ELF-1 (cell line): ENCODE measurements around the gene ANGPTL2.
"Not testable (repeated sequence)": the region's sequence is repeated elsewhere in the genome, so short reads cannot be mapped to it uniquely, and the experiment has no call there.

ENCODE experiments used
- DNase-seq: peaks from one replicate; pipeline ENCODE4 v3.0.0-alpha.2; 2016; ENCODE audit warnings: low read depth, low spot score

The ANGPTL2 gene

DNA sequence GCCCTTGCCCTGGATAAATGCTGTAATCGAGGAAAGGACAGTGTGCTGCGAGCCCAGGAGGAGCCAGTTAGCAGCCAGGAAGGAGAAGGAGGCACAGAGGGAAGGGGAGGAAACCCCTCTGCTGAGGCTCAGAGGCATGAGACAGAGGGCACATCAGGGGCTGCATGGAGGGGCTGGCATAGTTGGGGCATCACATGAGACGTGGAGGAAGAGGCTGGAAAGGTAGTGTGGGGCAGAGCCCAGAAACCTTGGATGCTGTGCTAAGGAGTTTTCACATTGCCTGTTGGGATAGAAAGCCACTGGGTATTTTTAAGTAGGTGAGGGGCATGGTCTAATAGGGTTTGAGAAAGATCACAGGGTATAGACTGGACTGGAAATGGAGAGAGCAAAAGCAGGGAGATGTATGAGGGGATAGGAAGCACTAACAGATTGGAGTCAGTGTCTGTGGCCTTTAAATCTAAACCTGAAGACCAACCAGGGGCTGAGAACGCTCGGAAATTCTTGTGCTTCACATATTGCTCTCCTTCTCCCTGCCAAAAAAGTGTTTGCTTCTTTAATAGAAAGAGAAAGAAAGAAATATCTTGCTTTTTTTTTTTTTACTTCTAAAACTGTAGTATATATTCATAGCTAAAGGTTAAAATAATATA is 33.0 kb upstream of the ANGPTL2 start:
- DNase-seq = no peak

DNA sequence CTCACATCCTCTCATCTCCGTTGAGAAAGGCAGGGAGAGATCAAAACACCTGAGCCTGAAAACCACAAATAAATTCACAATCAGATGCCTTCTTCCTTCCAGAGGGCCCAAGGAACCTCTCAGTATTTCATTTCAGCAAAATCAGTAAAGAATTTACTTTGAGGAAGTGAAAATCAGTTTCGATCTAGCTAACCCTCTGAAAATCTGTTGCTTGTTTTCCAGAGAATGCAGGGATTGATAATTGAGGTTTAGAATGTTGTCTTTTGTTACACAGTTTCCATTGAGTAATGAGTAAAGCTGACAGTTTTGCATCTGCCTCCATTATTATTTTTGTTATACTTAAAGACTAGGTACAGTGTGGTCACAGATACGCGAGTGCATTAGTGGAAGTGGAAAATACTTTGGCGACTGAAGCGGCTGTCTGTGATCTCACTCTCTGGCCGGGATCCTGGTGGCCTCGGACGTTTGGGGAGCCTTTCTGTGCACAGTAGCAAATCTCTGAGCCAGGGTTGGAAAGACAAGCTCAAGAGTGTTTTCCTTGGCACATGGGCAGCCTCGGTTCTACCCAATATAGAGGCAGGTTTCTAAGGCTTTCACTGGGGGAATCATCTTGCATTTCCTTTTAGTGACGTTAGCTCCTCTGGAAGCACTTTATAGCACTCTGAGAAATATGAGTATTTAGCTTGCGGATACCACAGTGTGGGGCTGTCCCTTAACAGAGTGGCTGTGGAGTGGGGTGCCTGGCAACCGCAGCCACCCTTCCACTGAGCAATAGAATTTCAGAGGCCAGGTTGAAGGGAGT is 32.2 kb upstream of the ANGPTL2 start:
- no peak for DNase-seq

DNA sequence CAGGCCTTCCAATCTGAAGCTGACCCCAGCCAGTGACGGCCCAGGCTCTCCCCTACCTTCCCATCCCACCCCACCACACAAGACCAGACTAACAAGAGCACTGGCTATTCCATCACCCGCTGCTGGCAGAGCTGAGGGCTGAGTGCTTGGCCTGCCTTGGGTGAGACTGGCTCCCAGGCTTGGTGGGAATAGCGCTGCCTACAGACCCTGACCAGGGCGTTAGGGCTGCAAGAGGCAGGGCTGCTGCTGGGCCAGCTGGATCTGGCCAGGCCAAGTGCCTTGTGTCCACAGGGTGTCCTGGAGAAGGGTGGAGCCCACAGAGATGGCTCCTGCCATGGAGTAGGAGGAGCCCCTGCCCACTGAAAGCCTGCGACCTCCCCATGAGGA is 31.6 kb upstream of the ANGPTL2 start:
- DNase-seq = no peak

DNA sequence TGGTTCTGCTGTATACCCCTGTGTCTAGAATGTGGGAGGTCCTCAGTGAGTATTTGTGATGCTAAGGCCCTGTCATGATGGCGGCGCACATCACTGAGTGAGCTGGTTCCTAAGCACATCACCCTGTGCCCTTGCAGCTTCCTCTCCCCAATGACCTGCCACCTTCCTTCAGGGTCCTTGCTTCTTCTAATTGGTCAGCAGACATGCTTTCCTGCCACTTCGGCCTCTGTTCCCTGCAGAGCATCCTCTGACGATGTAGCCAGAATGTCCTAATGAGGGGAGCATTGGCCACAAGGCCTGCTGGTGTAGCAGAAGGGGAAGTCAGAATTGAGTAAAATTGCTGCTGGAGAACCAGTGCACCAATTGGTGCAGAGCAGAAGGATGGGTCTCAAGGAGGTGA is 31.1 kb upstream of the ANGPTL2 start:
- DNase-seq = no peak

DNA sequence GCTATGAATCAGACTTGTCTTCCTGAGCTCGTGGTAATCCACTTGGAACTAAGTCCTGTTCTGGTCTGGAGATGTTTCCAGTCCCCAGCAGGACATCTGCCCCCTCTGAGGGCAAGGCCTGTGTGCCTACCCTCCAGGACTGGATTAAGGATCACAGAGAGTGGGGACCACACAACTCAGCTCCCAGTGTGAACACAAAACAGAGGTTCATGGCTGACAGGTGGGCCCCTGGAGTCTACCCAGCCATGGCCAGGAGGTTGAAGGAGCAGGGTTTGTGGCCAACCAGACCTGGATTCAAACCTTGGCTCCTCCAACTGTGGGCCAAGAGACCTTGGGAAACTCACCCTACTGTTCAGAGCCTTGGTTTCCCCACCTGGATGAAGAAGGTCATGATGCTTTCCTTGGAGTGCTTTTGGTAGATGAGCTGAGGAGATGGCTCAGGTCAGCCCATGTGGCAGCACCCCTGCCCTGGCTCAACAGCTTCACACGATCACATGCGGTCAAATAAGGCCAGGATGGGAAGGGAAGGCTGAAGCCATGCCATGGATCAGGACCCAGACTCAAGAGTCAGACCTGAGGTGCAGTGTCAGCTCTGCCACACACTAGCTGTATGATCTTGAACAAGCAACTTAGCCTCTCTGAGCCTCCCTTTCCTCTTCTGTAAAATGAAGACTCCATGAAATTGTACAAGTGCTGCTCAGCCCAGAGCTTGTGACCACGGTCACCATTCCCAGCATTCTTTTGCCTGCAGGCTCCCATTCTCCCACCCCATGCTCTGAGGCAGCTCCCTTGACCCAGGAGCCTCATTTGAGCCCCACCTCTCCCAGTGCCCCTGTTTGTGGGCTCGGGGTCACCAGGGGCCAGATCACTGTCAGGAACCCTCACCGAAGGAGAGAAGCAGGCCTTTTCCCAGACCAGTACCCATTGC is 27.3 kb upstream of the ANGPTL2 start:
- no peak for DNase-seq

DNA sequence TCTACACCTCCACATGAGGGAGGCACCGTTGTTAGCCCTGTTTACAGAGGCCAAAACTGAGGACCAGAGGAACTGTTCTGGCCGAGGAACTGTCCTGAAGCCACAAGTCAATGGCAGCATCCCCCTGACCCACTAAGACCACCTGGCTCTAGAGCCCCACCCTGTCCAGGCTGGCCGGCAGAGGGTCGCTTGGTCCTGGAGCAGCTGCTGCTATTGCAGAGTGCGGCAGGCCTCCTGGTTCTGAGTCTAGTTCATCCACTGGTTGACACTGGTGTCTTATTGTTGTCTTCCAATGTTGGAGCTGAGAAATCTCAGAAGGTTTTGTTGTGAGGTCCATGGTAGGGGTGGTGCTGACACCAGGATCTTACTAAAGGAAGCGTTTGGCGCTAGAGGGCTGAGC is 26.6 kb upstream of the ANGPTL2 start:
- no peak for DNase-seq

DNA sequence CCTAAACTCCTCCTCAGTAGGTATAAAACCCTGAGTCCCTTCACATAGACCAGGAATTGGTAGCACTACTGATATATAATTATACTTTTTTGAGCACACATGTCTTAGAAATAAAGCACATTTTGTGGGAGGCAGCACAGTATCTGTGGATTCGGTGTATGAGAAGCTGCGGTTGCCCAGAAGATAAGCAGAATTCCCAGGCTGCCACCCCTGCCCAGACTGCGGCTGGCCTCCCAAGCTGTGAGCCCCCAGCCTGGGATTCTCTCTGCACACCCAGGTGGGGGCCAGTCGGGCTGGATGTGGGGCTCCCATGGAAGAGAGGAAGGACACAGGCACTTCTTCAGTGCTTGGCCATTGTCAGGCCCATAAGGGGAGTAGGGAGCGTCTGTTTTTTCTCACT is 25.6 kb upstream of the ANGPTL2 start:
- DNase-seq = no peak

DNA sequence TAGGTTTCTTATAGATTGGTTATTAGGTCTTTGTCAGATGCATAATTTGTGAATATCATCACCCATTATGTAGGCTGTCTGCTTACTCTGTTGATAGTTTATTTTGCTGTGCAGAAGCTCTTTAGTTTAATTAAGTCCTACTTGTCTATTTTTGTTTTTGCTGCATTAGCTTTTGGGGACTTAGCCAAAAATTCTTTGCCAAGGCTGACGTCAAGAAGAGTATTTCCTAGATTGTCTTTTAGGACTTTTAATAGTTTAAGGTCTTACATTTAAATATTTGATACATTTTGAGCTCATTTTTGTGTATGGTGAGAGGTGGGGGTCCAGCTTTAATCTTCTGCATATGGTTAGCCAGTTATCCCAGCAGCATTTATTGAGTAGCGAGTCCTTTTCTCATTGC is 24.8 kb upstream of the ANGPTL2 start:
- no peak for DNase-seq

DNA sequence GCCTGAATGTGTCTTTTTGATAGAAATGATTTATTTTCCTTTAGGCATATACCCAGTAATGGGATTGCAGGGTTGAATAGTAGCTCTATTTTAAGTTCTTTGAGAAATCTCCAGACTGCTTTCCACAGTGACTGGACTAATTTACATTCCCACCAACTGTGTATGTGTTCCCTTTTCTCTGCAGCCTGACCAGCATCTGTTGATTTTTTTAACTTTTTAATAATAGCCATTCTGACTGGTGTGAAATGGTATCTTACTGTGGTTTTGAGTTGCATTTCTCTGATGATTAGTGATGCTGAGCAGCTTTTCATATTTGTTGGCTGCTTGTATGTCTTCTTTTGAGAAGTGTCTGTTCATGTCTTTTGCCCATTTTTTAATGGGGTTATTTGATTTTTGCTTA is 24.4 kb upstream of the ANGPTL2 start:
- DNase-seq = not testable (repeated sequence)

DNA sequence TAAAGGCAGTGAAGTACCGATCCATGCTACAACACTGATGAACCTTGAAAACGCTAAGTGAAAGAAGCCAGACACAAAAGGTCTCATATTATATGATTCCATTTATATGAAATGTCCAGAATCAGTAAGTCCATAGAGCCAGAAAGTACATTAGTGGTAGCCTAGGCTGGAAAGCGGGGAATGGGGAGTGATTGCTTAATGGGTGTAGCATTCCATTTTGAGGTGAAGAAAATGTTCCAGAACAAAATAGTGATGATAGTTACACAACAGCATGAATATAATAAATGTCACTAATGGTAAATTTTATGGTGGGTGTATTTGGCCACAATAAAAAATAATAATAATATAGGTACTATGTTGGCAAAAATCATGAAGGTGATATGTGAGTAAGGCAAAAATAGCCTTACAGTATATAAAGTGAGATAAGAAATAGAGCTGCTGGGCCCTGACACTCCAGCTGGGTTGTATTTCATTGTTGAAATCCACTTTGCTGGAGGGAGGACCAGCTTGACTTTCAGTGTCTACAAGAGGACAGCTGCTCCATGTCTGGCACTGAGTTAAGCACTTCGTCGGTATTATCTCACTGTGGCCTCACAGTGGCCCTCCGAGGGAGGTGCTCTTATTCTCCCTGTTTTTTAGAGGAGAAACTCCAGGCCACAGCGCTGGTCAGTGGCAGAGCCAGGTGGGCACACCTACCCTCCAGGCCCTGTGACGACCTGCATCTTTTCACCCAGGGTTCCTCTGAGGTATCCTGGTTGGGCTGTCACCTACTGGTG is 22.4 kb upstream of the ANGPTL2 start:
- DNase-seq = no peak

DNA sequence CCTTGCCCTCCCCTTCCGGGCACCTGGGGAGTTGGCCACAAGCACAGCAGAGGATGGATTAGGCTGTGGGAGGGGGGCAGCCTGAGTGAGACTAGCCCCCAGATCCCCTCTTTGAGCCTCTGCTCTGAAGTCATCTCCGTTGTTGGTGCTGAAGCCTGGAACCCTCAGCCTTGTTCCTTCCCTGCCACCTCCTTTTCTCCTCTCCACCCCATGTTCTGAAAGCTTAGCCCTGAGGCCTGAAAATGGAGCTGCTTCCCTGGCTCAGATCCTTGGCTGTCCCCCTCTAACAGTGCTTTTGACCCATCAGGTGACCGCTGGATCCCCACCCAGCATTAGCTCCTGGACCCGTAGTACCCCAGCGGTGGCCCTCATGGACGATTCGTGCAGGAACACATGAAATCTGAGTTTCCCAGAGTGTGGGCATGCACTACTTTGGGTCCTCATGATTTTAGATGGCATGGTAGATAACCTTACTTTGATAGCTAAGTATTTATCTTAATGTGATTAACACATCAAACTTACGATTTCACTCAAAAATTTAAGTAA is 21.6 kb upstream of the ANGPTL2 start:
- DNase-seq = no peak

DNA sequence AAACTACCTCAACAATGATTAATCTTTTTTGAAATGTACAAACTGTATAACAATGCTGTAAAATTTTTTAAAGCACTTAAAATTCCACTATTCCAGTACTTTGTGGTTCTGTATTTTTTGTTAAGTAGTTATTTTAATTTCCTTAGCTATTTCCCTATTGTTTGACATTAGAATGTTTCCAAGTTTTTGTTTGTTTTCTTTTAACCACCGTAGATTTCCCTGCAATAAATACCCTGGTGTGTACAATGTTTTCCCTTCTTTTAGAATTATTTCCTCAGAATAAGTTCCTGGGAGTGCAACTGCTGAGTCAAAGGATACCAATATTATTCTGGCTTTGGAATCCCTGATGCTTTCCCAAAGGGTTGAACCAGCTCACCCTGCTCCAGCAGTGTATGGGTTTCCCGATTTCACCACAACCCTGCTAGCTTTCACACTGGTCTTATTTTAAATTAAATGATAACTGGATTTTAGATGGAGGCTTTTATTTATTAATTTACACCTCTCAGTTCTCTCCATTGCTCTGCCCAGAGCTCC is 20.6 kb upstream of the ANGPTL2 start:
- no peak for DNase-seq

DNA sequence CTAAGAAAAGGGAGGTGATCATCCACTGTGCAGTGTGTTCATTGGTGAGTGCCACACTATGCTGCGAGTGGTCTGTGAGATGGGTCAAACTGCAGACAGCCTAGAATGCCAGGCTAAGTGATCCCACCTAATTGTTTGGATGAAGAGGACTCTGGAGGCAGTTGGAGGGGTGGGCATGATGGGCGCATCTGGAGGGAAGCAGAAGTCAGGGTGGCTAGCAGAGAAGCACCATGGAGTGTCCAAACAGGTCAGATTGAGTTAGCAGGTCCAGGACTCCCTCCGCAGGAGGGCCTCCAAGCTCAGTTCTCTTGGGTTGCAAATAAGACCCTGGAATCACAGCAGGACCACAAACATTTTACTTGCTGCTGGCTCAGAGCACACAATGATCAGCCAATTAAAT is 19.9 kb upstream of the ANGPTL2 start:
- no peak for DNase-seq

DNA sequence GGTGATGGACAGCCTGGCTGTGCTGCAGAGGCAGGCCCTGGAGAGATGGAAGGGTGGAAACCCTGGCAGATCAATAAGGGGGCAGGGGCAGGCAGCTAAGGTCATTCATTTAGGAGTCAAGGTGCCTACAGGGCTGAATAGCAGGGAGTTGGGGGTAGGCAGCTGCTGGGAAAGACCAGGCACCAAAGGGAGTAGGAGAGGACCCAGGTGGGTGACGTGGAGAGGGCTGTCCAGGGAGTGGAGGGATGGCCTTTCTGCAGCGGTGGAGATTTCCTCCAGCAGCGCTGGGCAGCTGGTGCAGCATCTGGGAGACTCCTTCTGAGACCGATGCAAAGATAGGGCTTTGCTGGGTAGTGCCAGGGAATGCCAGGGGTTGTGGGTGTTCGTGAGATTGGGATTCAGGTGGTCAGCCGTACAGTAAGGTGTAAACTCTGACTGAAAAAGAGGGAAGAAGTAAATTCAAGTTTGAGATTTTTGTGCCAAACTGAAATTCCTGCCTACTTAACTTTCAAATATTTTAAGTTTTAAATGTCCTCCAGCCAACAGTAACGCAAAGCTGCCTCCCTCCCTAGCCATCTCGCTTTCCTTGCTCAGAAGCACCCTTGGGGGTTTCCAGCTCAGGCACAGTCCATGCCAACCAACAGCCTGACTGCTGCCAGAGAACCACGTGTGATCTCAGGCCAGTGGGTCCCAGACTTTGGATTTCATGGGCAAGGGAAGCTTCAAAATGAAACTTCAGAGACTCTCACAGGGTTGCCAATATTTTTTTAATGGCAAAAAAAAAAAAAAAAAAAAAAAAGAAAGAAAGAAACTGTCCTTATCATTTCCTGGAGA is 18.6 kb upstream of the ANGPTL2 start:
- no peak for DNase-seq

DNA sequence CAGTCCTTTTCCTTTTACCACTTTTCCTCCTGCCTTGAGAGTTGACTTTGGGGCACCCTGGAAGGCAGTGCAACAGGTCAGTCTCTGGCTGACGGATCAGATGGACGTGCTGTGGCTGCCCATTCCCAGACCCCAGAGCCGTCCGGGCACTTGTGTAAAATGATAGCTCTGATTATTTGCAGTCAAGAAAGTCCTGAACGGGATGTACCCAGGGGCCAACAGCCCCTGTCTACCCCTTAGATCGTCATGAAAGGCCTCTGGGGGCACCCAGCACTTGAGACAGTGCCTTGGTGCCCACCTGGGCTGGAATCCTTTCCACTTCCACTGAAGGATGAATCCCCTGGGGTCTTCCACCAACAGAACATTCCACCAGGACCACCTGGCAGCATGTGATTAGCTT is 17.7 kb upstream of the ANGPTL2 start:
- DNase-seq = no peak

DNA sequence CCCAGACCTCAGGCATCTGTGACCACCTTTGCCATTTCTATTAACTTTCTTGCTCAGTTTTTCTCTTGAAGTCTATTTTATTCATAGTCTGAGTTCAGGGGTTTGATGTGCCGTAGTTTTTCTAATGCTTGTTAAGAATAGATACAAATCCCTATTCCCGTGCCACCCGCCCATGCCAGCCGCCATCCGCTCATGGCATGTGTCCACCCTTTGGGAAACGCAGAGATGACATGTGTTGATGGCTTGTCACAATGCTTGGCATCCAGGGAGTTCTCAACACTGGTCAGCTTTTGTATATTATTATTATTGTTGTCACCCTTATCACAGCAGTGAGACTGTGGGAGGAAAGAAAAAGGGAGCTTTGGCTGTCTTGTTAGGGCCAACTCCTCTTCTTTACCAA is 17.3 kb upstream of the ANGPTL2 start:
- DNase-seq = no peak

DNA sequence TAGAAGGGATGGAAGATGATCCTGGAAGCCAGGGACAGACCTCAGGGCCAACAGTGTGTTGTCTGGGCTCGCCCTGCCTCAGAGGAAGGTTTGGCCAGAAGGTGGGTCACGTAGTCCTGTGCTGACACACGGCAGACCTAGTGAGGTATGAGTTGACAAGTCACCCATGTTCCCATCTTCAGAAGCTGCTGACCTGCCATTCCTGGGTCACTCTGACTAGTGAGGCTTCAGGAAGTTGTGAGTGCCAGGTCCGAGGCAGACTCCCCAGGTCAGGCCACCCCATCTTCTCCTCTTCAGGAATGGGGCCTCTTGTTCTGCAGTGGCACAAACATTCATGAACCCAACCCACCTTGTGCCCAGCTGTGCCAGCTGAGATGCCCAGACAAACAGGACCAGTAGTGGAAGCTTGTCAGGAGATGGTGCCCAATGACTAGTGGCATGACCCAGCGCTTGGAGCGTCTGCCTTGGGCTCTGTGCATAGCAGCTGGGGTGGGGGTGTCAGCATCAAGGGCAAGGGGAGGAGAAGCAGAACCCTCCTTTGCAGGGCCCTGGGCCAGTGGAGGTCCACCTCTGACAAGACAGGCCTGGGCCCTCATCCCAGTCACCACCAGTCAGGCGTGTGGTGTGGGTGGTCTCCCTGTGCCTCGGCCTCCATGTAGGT is 16.8 kb upstream of the ANGPTL2 start:
- DNase-seq = no peak

DNA sequence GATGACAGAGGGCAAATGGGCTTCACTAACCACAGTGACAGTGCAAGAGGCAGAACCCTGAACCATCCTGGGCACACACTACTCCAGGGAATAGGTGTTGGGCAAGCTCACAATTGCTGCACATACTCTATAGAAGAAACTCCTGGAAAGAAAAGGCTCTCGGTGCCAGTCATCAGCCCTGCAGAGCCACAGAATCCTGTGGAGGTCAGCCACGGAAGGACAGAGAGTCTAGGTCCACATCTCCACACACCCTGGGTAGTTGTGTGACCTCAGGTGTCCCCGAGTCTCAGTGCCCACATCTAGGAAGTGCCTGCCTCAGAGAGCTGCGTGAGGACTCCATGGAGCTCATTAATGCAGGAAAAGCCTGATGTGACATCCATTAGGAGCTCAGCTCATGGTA is 16.0 kb upstream of the ANGPTL2 start:
- DNase-seq = no peak

DNA sequence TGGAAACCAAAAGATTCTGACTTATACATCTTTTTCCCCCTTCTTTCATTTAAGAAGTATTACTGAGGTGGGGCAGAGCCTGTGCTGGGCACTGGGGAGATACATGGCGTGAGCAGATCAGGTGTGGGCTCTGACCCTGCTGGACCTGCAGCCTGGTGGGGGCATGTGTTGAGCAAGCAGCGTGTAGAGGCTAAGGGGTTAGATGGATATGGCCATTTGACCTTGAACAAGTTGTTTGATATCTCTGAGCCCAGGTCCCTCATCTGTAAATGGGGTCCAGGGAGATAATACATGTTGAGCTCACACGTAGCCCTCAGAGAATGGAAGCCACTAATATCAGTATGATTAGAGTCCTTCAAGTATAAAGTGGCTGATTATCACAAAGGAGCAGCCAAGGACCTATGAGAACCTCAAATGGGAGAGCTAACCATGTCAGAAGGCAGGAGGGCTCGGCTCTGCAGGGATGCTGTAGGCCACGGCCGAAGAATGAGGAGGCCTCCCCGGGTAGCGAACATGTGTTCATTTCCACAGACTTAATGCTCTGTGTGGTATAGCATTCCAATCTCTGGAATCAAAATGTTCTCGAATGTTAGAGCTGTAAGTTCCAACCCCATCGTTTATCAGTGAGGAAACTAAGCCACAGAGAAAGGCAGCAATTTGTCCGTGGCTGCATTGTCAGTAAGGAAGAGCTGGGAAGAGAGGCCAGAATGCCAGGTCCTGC is 15.4 kb upstream of the ANGPTL2 start:
- no peak for DNase-seq
